Measurements from ENCODE around the gene ZNF148.

The ZNF148 gene

GRCh38 chr3:125267460-125267859 is 107.7 kb downstream of the ZNF148 start:
- DNase-seq: no peak

- no peak for DNase-seq
These were observed 108.2 kb downstream of the ZNF148 start for GRCh38 chr3:125266971-125267370.

- no peak for DNase-seq
These were observed 113.0 kb downstream of the ZNF148 start for GRCh38 chr3:125262161-125262560.

GRCh38 chr3:125261031-125261430 is 114.1 kb downstream of the ZNF148 start:
- no peak for DNase-seq

GRCh38 chr3:125260158-125260557 is 115.0 kb downstream of the ZNF148 start:
- no peak for DNase-seq

GRCh38 chr3:125257536-125257935 is 117.6 kb downstream of the ZNF148 start:
- no peak for DNase-seq

- no peak for DNase-seq
These were observed 118.5 kb downstream of the ZNF148 start for GRCh38 chr3:125256675-125257074.

- DNase-seq: no peak
These were observed 124.2 kb downstream of the ZNF148 start for GRCh38 chr3:125250973-125251372.

- no peak for DNase-seq
These were observed 128.9 kb downstream of the ZNF148 start for GRCh38 chr3:125246237-125246636.

- DNase-seq: no peak
These were observed 129.6 kb downstream of the ZNF148 start for GRCh38 chr3:125245521-125245920.

GRCh38 chr3:125240496-125240895 is 134.6 kb downstream of the ZNF148 start:
- no peak for DNase-seq

- no peak for DNase-seq
These were observed 135.9 kb downstream of the ZNF148 start for GRCh38 chr3:125239266-125239665.

GRCh38 chr3:125238759-125239158 is 136.4 kb downstream of the ZNF148 start:
- DNase-seq: no peak

- no peak for DNase-seq
These were observed 138.7 kb downstream of the ZNF148 start for GRCh38 chr3:125236331-125236903.

GRCh38 chr3:125234831-125235230 is 140.3 kb downstream of the ZNF148 start:
- DNase-seq: no peak

- DNase-seq: no peak
These were observed 142.7 kb downstream of the ZNF148 start for GRCh38 chr3:125232401-125232800.

GRCh38 chr3:125231895-125232294 is 143.2 kb downstream of the ZNF148 start:
- no peak for DNase-seq

GRCh38 chr3:125229707-125230106 is 145.4 kb downstream of the ZNF148 start:
- DNase-seq: no peak

- no peak for DNase-seq
These were observed 146.0 kb downstream of the ZNF148 start for GRCh38 chr3:125229168-125229567.

- no peak for DNase-seq
These were observed 153.3 kb downstream of the ZNF148 start for GRCh38 chr3:125221831-125222230.

GRCh38 chr3:125220727-125221429 is 154.2 kb downstream of the ZNF148 start:
- no peak for DNase-seq

- no peak for DNase-seq
These were observed 154.9 kb downstream of the ZNF148 start for GRCh38 chr3:125220183-125220582.

- DNase-seq: no peak
These were observed 155.8 kb downstream of the ZNF148 start for GRCh38 chr3:125219261-125219701.

GRCh38 chr3:125214738-125215137 is 160.4 kb downstream of the ZNF148 start:
- no peak for DNase-seq

All from femur (tissue), 1 donor.